HEK293 (cell line): ENCODE data around the gene NCMAP.

Source experiments
- CTCF ChIA-PET: fragments of 350-600 bp; formaldehyde crosslinking; extraction: SDS; loops from one replicate; lab custom pipeline; 2021; ENCODE audit warnings: antibody characterized with exemption; lab: Yijun Ruan, JAX
- POLR2A ChIA-PET: fragments of 300-600 bp; formaldehyde crosslinking; extraction: SDS; loops from one replicate; lab custom pipeline; 2020; ENCODE audit warnings: antibody characterized with exemption, inconsistent platforms; lab: Yijun Ruan, JAX
- H3K27ac ChIP-seq: fragments of 200-500 bp; sonication (Bioruptor generic); 2 replicates; pipeline ENCODE4 v1.5.1; 2014; ENCODE audit warnings: low read depth, low read length, control low read depth, inconsistent platforms; ENCODE audit errors: extremely low read depth
- H3K36me3 ChIP-seq, 2 experiments: fragments of 200-500 bp in 1 of 2; sonication (Bioruptor generic) in 1 of 2; 1 replicate in 1 of 2; 2 replicates in 1 of 2; pipeline ENCODE4 v1.5.1; 2014 to 2017; ENCODE audit warnings: inconsistent platforms in 2 of 2, low read length in 2 of 2; ENCODE audit not compliant: control insufficient read depth in 2 of 2, insufficient read depth in 1 of 2
- H3K4me1 ChIP-seq: fragments of 200-500 bp; sonication (Bioruptor generic); 2 replicates; pipeline ENCODE4 v1.5.1; 2014; ENCODE audit warnings: mild to moderate bottlenecking, low read length, inconsistent platforms; ENCODE audit not compliant: control insufficient read depth, insufficient read depth
- H3K4me3 ChIP-seq: 2 replicates; pipeline ENCODE4 v1.5.1; 2011; ENCODE audit warnings: low read depth, mild to moderate bottlenecking, control low read depth, low read length, moderate library complexity
- H3K9me3 ChIP-seq: fragments of 200-500 bp; sonication (Bioruptor generic); 2 replicates; pipeline ENCODE4 v1.5.1; 2014; ENCODE audit warnings: low read depth, low read length, inconsistent platforms; ENCODE audit not compliant: control insufficient read depth, insufficient read depth
- HOXD13 ChIP-seq: sonication (generic); formaldehyde crosslinking; IDR thresholded peaks from 2 replicates; pipeline ENCODE4 v1.8.0; 2022; ENCODE audit warnings: missing genetic modification reagents, borderline replicate concordance
- SP3 ChIP-seq: fragments of 450-650 bp; formaldehyde crosslinking; IDR thresholded peaks from 2 replicates; pipeline ENCODE4 v1.5.1; 2016; ENCODE audit warnings: missing biosample characterization, missing genetic modification characterization
- TSHZ1 ChIP-seq: fragments of 450-650 bp; formaldehyde crosslinking; IDR thresholded peaks from 2 replicates; pipeline ENCODE4 v1.5.1; 2016; ENCODE audit warnings: missing biosample characterization, missing genetic modification characterization, borderline replicate concordance
- ZBTB1 ChIP-seq: fragments of 450-650 bp; formaldehyde crosslinking; IDR thresholded peaks from 2 replicates; pipeline ENCODE4 v1.5.1; 2016; ENCODE audit warnings: missing biosample characterization, missing genetic modification characterization
- ZNF112 ChIP-seq: fragments of 450-650 bp; formaldehyde crosslinking; IDR thresholded peaks from 2 replicates; pipeline ENCODE4 v1.5.0; 2017; ENCODE audit warnings: missing biosample characterization, missing genetic modification characterization
- ZNF146 ChIP-seq: fragments of 450-650 bp; formaldehyde crosslinking; IDR thresholded peaks from 2 replicates; pipeline ENCODE4 v1.5.1; 2016; ENCODE audit warnings: missing biosample characterization, missing genetic modification characterization
- ZNF19 ChIP-seq: fragments of 450-650 bp; formaldehyde crosslinking; IDR thresholded peaks from 2 replicates; pipeline ENCODE4; 2016; ENCODE audit warnings: missing biosample characterization, missing genetic modification characterization, low read depth
- ZNF426 ChIP-seq: fragments of 450-650 bp; formaldehyde crosslinking; IDR thresholded peaks from 2 replicates; pipeline ENCODE4 v1.5.1; 2017; ENCODE audit warnings: missing biosample characterization, missing genetic modification characterization, mild to moderate bottlenecking, inconsistent platforms, moderate library complexity
- ZNF48 ChIP-seq: fragments of 450-650 bp; formaldehyde crosslinking; IDR thresholded peaks from 2 replicates; pipeline ENCODE4 v1.5.1; 2016; ENCODE audit warnings: missing biosample characterization, missing genetic modification characterization
- ZNF626 ChIP-seq: fragments of 450-650 bp; sonication (Bioruptor Pico); formaldehyde crosslinking; IDR thresholded peaks from 2 replicates; pipeline ENCODE4 v1.5.1; 2018; ENCODE audit warnings: missing biosample characterization, missing genetic modification characterization, inconsistent platforms
- ZNF658 ChIP-seq: fragments of 450-650 bp; formaldehyde crosslinking; IDR thresholded peaks from 2 replicates; pipeline ENCODE4; 2016; ENCODE audit warnings: missing biosample characterization, missing genetic modification characterization
- ZNF701 ChIP-seq: fragments of 450-650 bp; formaldehyde crosslinking; IDR thresholded peaks from 2 replicates; pipeline ENCODE4 v1.5.1; 2016; ENCODE audit warnings: missing biosample characterization, missing genetic modification characterization
- ZNF768 ChIP-seq: fragments of 450-650 bp; formaldehyde crosslinking; IDR thresholded peaks from 2 replicates; pipeline ENCODE4 v1.5.1; 2018; ENCODE audit warnings: missing biosample characterization, mild to moderate bottlenecking, missing genetic modification characterization
- TF ChIP-seq, protein P1 (sequence below): fragments of 450-650 bp; formaldehyde crosslinking; conservative IDR thresholded peaks from 2 replicates; pipeline ENCODE4 v1.5.1; 2016; ENCODE audit warnings: low read depth, missing biosample characterization, missing genetic modification characterization
- TF ChIP-seq, protein P2 (sequence below): fragments of 450-650 bp; formaldehyde crosslinking; IDR thresholded peaks from 2 replicates; pipeline ENCODE4 v1.5.1; 2016; ENCODE audit warnings: missing biosample characterization, missing genetic modification characterization
- TF ChIP-seq, protein P3 (sequence below): fragments of 450-650 bp; formaldehyde crosslinking; IDR thresholded peaks from 2 replicates; pipeline ENCODE4 v1.5.1; 2016; ENCODE audit warnings: missing biosample characterization, missing genetic modification characterization

NCMAP gene

DNA sequence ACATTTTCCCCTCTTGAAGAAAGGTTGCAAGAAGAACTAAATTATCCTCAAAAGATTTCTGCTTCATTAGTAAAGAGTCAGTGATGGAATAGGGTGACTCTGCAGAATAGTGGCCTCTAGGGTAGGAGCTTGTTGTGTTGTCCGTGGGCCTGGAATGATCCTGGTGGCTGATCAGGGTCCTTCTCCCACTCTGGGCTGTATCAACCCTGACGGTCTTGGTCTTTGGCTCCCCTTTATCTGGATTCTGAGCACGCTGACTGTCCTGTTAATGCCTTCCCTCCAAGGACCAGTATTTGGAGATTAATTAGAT lies 50.4 kb downstream of the NCMAP start:
- no peak overlapping the region for H3K27ac ChIP-seq
- POLR2A ChIA-PET = no interaction called here

GRCh38 chr1:24606621-24607020 lies 50.7 kb downstream of the NCMAP start:
- Histone ChIP-seq H3K9me3 (no peaks in the 10 kb centered on the region), H3K4me1 (no peaks in the 10 kb centered on the region), H3K4me3 (no peak overlapping the region), H3K27ac (no peak overlapping the region), H3K36me3 (no peaks in the 10 kb centered on the region)
- POLR2A ChIA-PET = no interaction called here
- TF ChIP-seq ZNF48 (tag by site-specific recombination) = no peak
- no peak for TF ChIP-seq ZNF658 (tag by site-specific recombination)
- no peak for TF ChIP-seq ZNF19 (tag by site-specific recombination)
- TF ChIP-seq ZNF626 (tag by site-specific recombination) = no peak
- no peak for TF ChIP-seq ZNF426 (tag by site-specific recombination)
- no peak for TF ChIP-seq HOXD13 (CRISPR knock-in tag)
- no peak for TF ChIP-seq SP3 (tag by site-specific recombination)
- CTCF ChIA-PET = interaction anchor here (1.5 kb wide), 1 partner anchor 19 kb away, joined by 4 read pairs; no protein-coding TSS in a partner anchor

More for the DNA sequence above, 50.4 kb downstream of the NCMAP start:
- Histone ChIP-seq H3K4me3 (no peak overlapping the region), H3K4me1 (no peaks in the 10 kb centered on the region), H3K36me3 (no peaks in the 10 kb centered on the region), H3K9me3 (no peaks in the 10 kb centered on the region)
- no peak for TF ChIP-seq ZNF768 (tag by site-specific recombination)
- CTCF ChIA-PET = interaction anchor here (1.0 to 1.5 kb wide), 2 partner anchors 12 to 19 kb away, joined by 4 read pairs; no protein-coding TSS in a partner anchor

DNA sequence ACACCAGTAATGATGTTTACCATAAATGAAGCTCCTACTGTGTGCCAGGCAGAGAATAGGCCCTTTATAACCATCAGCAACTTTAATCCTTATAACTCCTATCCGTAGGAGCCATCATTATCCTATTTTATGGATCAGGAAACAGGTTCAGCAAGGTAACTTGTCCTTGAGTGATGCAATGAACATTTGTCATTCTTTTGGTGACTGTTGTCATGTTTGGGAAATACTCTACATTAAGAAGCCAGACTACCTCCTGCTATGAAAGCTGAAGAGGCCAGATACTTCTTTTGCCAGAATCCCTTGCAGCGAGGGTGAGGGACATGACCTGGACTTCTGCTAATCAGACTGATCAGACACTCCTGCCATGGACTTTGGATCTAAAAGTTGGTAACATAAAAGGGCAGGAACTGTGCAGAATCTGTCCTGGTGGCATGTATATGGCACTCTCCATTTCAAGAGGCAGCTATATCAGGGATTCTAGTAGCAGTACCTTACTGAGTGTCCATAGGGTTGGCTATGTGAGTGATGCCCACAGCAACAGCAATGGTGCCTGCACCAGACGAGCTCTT lies 54.1 kb downstream of the NCMAP start:
- no peak overlapping the region for H3K4me3 ChIP-seq
- H3K9me3 ChIP-seq = no peaks in the 10 kb centered on the region
- no peaks in the 10 kb centered on the region for H3K4me1 ChIP-seq
- no peaks in the 10 kb centered on the region; a peak in 1 of 3 replicates for H3K36me3 ChIP-seq
- no peak overlapping the region for H3K27ac ChIP-seq
- ChIA-PET POLR2A (no interaction called here), CTCF (interaction anchor here (0.6 to 1.3 kb wide), 3 partner anchors 23 to 126 kb away, joined by 3 read pairs; no protein-coding TSS in a partner anchor)
- TF ChIP-seq ZBTB1 (no peak), TSHZ1 (tag by site-specific recombination) (no peak), ZNF146 (tag by site-specific recombination) (no peak)

GRCh38 chr1:24619376-24619775 lies 63.5 kb downstream of the NCMAP start:
- Histone ChIP-seq H3K4me3 (no peak overlapping the region), H3K36me3 (no peaks in the 10 kb centered on the region), H3K4me1 (no peaks in the 10 kb centered on the region), H3K27ac (no peak overlapping the region), H3K9me3 (no peaks in the 10 kb centered on the region)
- CTCF ChIA-PET = interaction anchor here (1.6 kb wide), 1 partner anchor 16 kb away, joined by 9 read pairs; no protein-coding TSS in a partner anchor
- POLR2A ChIA-PET = no interaction called here
- TF ChIP-seq, protein P1, sequence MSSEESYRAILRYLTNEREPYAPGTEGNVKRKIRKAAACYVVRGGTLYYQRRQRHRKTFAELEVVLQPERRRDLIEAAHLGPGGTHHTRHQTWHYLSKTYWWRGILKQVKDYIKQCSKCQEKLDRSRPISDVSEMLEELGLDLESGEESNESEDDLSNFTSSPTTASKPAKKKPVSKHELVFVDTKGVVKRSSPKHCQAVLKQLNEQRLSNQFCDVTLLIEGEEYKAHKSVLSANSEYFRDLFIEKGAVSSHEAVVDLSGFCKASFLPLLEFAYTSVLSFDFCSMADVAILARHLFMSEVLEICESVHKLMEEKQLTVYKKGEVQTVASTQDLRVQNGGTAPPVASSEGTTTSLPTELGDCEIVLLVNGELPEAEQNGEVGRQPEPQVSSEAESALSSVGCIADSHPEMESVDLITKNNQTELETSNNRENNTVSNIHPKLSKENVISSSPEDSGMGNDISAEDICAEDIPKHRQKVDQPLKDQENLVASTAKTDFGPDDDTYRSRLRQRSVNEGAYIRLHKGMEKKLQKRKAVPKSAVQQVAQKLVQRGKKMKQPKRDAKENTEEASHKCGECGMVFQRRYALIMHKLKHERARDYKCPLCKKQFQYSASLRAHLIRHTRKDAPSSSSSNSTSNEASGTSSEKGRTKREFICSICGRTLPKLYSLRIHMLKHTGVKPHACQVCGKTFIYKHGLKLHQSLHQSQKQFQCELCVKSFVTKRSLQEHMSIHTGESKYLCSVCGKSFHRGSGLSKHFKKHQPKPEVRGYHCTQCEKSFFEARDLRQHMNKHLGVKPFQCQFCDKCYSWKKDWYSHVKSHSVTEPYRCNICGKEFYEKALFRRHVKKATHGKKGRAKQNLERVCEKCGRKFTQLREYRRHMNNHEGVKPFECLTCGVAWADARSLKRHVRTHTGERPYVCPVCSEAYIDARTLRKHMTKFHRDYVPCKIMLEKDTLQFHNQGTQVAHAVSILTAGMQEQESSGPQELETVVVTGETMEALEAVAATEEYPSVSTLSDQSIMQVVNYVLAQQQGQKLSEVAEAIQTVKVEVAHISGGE (tag by site-specific recombination) = no peak
- TF ChIP-seq ZNF701 (tag by site-specific recombination) (no peak), ZNF112 (tag by site-specific recombination) (no peak)
- TF ChIP-seq, protein P2, sequence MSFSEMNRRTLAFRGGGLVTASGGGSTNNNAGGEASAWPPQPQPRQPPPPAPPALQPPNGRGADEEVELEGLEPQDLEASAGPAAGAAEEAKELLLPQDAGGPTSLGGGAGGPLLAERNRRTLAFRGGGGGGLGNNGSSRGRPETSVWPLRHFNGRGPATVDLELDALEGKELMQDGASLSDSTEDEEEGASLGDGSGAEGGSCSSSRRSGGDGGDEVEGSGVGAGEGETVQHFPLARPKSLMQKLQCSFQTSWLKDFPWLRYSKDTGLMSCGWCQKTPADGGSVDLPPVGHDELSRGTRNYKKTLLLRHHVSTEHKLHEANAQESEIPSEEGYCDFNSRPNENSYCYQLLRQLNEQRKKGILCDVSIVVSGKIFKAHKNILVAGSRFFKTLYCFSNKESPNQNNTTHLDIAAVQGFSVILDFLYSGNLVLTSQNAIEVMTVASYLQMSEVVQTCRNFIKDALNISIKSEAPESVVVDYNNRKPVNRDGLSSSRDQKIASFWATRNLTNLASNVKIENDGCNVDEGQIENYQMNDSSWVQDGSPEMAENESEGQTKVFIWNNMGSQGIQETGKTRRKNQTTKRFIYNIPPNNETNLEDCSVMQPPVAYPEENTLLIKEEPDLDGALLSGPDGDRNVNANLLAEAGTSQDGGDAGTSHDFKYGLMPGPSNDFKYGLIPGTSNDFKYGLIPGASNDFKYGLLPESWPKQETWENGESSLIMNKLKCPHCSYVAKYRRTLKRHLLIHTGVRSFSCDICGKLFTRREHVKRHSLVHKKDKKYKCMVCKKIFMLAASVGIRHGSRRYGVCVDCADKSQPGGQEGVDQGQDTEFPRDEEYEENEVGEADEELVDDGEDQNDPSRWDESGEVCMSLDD = no peak
- TF ChIP-seq, protein P3, sequence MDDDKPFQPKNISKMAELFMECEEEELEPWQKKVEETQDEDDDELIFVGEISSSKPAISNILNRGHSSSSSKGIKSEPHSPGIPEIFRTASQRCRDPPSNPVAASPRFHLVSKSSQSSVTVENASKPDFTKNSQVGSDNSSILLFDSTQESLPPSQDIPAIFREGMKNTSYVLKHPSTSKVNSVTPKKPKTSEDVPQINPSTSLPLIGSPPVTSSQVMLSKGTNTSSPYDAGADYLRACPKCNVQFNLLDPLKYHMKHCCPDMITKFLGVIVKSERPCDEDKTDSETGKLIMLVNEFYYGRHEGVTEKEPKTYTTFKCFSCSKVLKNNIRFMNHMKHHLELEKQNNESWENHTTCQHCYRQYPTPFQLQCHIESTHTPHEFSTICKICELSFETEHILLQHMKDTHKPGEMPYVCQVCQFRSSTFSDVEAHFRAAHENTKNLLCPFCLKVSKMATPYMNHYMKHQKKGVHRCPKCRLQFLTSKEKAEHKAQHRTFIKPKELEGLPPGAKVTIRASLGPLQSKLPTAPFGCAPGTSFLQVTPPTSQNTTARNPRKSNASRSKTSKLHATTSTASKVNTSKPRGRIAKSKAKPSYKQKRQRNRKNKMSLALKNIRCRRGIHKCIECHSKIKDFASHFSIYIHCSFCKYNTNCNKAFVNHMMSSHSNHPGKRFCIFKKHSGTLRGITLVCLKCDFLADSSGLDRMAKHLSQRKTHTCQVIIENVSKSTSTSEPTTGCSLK (tag by site-specific recombination) = no peak
